T1000 (cell line): ENCODE results near the gene EIF4G2.
A peak's percentile ranks its signal among the peaks of the same experiment; 100 is the strongest.

ENCODE experiments used
- DNase-seq: peaks from one replicate; lab custom pipeline; 2025; ENCODE audit warnings: mixed read lengths; lab: John Stamatoyannopoulos, UW

Gene EIF4G2

GRCh38 chr11:10771457-10771856 lies 37.3 kb downstream of the EIF4G2 start:
- no peak for DNase-seq

GRCh38 chr11:10770626-10771254 lies 38.0 kb downstream of the EIF4G2 start:
- no peak for DNase-seq

- DNase-seq = no peak
Observed at GRCh38 chr11:10764412-10764811, 44.3 kb downstream of the EIF4G2 start.

DNA sequence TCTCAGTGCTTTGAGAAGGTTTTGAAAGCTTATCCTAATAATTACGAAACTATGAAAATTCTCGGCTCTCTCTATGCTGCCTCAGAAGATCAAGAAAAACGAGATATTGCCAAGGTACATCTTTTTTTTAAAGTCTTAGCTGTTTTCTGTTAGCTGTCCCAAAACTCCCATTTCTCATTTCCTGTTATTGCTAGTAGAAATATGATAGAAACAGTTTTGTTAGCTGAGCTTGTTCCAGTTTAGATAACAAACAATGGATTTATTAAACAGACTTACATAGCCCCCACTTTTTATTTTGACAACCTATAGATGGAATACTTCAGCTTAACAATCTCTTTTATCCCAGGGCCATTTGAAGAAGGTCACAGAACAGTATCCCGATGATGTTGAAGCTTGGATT lies 45.0 kb downstream of the EIF4G2 start:
- no peak for DNase-seq

DNA sequence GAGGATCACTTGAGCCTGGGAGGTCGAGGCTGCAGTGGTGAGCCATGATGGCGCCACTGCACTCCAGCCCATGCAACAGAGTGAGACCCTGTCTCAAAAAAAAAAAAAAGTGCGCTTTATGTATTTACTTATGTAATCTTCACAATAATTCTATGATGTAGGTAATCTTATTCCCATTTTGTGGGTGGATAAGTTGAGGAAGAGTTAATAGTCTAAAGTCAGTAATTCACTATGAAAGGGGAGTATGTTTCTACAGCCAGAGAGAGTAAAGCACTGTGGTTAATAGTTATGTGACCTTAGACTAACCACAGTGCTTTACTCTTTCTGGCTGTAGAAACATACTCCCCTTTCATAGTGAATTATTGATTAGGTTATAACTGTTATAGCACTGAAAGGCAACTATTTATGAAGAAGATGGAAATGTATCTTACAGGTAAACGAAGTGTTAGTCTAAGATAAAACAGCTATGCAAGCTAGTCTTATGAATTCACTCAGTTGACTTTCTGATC lies 45.8 kb downstream of the EIF4G2 start:
- no peak for DNase-seq

GRCh38 chr11:10762185-10762584 lies 46.5 kb downstream of the EIF4G2 start:
- DNase-seq = no peak

DNA sequence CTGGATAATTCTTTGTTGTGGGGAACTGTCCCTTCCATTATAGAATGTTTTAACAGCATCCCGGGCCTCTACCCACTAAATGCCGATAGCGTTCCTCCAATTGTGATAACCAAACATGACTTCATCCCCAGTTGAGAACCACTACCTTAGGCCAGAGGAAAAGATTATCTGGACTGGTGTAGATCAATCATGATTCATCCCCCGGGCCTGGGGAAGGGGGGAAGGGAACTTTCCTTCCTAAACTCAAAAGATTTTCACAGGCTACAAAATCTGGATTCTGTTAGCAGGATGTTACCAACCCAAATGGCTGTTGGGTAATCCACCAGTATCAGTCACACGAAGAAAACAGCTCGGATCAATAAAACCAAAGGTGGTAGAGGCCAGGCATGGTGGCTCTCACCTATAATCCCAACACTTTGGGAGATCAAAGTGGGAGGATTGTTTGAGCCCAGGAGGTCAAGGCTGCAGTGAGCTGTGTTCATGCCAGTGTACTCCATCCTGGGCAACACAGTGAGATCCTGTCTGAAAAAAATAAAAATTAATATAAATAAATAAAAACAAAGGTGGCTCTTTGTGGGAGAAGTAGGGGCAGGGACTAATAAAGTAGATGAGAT lies 47.5 kb downstream of the EIF4G2 start:
- no peak for DNase-seq

DNA sequence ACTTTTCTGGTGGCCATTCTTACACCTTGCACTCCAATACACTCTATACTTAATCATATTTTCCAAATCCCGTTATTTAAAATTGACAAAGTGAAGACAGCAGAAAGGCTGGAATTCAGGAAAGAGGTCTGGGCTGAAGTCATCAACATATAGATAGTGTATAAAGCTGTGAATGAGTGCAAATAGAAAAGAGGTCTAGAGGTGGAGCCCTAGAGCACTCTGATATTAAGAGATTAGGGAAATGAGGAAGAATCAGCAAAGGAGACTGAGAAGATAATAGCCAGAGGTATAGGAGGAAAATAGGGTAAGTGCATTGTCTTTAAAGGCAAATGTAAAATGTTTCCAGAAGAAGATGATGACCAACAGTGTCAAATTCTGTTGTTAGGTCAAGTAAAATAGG lies 49.8 kb downstream of the EIF4G2 start:
- no peak for DNase-seq

DNA sequence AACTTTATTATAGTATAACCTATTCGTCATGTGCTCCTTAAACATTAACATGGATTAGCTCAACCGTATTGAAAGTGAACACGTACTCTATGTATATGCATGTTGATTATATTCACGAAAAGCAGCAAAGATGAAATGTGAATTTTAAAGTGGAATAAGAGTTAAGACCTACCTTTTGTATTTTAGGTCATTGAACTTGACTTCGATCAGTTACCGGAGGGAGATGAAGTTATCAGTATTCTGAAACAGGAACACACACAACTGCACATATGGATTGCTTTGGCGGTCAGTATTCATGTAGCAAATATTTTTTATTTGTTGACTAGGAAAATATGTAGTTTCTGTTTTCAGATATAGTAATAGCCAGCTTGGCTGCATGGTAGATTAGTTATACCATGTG lies 56.2 kb downstream of the EIF4G2 start:
- no peak for DNase-seq

DNA sequence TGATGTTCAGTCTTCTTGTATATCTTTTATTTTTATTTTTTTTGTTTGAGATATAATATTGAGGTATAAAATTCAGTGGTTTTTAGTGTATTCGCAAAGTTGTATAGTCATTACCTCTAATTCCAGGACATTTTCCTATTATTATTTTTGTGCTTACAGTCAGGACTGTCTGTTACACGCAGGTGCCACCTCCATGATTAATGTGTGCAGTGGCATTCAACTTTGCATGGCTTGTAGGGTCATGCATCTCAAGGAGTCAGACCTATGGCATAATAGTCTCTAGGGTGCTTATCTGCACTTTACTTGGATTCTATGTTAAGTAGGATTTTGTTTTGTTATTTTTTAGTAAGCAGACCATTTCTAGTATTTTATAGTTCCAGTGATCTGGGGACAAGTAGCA lies 56.7 kb downstream of the EIF4G2 start:
- no peak for DNase-seq

- DNase-seq = no peak
Observed at GRCh38 chr11:10751581-10751940, 57.2 kb downstream of the EIF4G2 start.

GRCh38 chr11:10750838-10751580 lies 57.7 kb downstream of the EIF4G2 start, which contains the start of gene CTR9:
Gene CTR9, plus strand, starts transcription at chr11:10751246. Its CDS starts 167 bp downstream, at chr11:10751413.
- DNase-seq = peak; percentile 86

DNA sequence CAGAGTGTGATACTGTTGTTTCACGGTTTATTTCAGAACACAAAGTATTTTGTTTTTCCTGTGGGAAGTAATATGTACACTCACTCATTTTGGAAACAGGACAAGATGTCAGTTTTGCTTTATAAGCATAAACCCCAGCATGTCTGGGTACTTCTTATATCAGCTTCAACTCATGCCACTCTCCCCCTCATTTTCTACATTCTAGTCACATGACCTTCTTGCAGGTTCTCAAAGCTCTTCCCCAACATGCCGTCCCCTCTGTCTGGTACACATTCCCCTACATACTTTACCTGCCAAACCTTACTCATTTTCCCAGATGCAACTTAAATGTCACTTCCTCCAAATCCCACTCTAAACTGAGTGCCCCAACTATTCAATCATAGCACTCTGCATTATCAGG lies 59.2 kb downstream of the EIF4G2 start:
- DNase-seq = no peak

- no peak for DNase-seq
Observed at GRCh38 chr11:10747733-10748132, 61.0 kb downstream of the EIF4G2 start.
